ENCODE data around the gene SRP14.

DNA sequence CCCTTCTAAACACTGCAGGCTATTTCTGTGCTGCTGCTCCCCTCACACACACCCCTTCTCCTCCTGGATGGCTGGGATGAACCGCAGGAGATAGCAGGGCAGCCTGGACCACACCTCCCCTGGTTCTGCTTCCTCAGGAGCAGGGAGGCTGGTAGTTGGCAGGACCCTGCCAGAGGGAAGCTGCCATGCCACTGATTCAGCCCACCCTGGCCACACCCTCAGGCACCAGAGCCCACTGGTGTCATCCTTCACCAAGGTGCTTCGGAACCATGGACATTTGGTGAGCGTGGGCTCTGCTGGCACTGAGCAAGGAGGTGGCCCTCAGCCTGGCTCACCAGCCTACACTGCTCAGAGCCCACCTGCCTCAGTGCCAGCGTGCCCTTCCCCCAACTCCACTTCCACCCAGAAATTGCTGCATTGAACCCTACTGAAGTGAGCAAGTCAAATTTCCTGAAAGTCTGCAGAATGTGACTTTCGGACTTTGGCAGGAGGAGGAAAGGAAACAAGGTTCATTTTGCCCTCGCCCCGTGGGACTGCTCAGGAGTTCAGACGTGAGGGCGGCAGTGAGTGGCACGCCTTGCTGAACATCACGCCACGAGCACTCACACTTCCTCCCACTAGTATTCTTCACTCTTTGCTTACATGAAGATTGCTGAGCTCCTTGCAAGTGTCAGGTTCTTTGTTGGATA, 43.4 kb upstream of the SRP14 start:
- TF ChIP-seq EZH2 (IDR thresholded peaks at IDR 0.05; ENCODE audit: borderline replicate concordance, low read depth, low read length, poor library complexity, severe bottlenecking), result no peak
- TF ChIP-seq, protein P1, sequence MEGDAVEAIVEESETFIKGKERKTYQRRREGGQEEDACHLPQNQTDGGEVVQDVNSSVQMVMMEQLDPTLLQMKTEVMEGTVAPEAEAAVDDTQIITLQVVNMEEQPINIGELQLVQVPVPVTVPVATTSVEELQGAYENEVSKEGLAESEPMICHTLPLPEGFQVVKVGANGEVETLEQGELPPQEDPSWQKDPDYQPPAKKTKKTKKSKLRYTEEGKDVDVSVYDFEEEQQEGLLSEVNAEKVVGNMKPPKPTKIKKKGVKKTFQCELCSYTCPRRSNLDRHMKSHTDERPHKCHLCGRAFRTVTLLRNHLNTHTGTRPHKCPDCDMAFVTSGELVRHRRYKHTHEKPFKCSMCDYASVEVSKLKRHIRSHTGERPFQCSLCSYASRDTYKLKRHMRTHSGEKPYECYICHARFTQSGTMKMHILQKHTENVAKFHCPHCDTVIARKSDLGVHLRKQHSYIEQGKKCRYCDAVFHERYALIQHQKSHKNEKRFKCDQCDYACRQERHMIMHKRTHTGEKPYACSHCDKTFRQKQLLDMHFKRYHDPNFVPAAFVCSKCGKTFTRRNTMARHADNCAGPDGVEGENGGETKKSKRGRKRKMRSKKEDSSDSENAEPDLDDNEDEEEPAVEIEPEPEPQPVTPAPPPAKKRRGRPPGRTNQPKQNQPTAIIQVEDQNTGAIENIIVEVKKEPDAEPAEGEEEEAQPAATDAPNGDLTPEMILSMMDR (conservative IDR thresholded peaks at IDR 0.05; ENCODE audit: low read depth, low read length), result no peak

All from A673 (cell line).